Neuron (in vitro differentiated cells): Measurements from ENCODE around the gene ZCCHC10.

ENCODE experiments used
- H2AFZ ChIP-seq: one replicate; pipeline ENCODE4 v1.6.1; 2013; ENCODE audit warnings: low read depth, mild to moderate bottlenecking, inconsistent platforms, low read length, moderate library complexity
- H3K27me3 ChIP-seq: one replicate; pipeline ENCODE4 v1.6.1; 2013; ENCODE audit warnings: low read length; ENCODE audit not compliant: insufficient read depth
- H3K36me3 ChIP-seq: one replicate; pipeline ENCODE4 v1.6.1; 2013; ENCODE audit warnings: low read length; ENCODE audit not compliant: insufficient read depth
- H3K4me1 ChIP-seq: one replicate; pipeline ENCODE4 v1.6.1; 2013; ENCODE audit warnings: low read length; ENCODE audit not compliant: insufficient read depth
- H3K4me3 ChIP-seq: 2 replicates; pipeline ENCODE4 v1.5.1; 2013; ENCODE audit warnings: mild to moderate bottlenecking, low read length, moderate library complexity
- H3K9me3 ChIP-seq: one replicate; pipeline ENCODE4 v1.6.1; 2013; ENCODE audit warnings: low read length

Gene ZCCHC10

GRCh38 chr5:133025804-133026663, at the start of gene ZCCHC10:
ZCCHC10 (minus strand) TSS chr5:133026549; CDS start chr5:133026537, 12 bp downstream.
- Histone ChIP-seq H3K27me3 (no peaks in the 10 kb centered on the region), H2AFZ (peak within 1 kb of the TSS; percentile 99), H3K9me3 (no peaks in the 10 kb centered on the region), H3K36me3 (peaks cover 10% of the 10 kb centered on the region), H3K4me3 (peak within 1 kb of the TSS; percentile 100), H3K4me1 (no peaks in the 10 kb centered on the region)

GRCh38 chr5:133075572-133076536, 49.5 kb upstream of the ZCCHC10 start:
- H3K36me3 ChIP-seq: peaks cover 64% of the 10 kb centered on the region
- H3K9me3 ChIP-seq: no peaks in the 10 kb centered on the region
- no peak overlapping the region for H3K4me3 ChIP-seq
- no peak overlapping the region for H2AFZ ChIP-seq
- H3K27me3 ChIP-seq: no peaks in the 10 kb centered on the region
- H3K4me1 ChIP-seq: no peaks in the 10 kb centered on the region

GRCh38 chr5:133072021-133072420, 45.7 kb upstream of the ZCCHC10 start:
- H2AFZ ChIP-seq: no peak overlapping the region
- H3K36me3 ChIP-seq: peaks cover 82% of the 10 kb centered on the region
- H3K4me1 ChIP-seq: no peaks in the 10 kb centered on the region
- no peaks in the 10 kb centered on the region for H3K9me3 ChIP-seq
- no peaks in the 10 kb centered on the region for H3K27me3 ChIP-seq
- H3K4me3 ChIP-seq: no peak overlapping the region

- H3K36me3 ChIP-seq: peaks cover 52% of the 10 kb centered on the region
- no peak overlapping the region for H3K4me3 ChIP-seq
- H2AFZ ChIP-seq: no peak overlapping the region
- no peaks in the 10 kb centered on the region for H3K9me3 ChIP-seq
- no peaks in the 10 kb centered on the region for H3K4me1 ChIP-seq
- no peaks in the 10 kb centered on the region for H3K27me3 ChIP-seq
These were observed 39.7 kb upstream of the ZCCHC10 start for GRCh38 chr5:133066045-133066444.

GRCh38 chr5:133065471-133065870, 39.1 kb upstream of the ZCCHC10 start:
- peaks cover 48% of the 10 kb centered on the region for H3K36me3 ChIP-seq
- no peak overlapping the region for H2AFZ ChIP-seq
- H3K27me3 ChIP-seq: no peaks in the 10 kb centered on the region
- no peaks in the 10 kb centered on the region for H3K4me1 ChIP-seq
- H3K9me3 ChIP-seq: no peaks in the 10 kb centered on the region
- no peak overlapping the region for H3K4me3 ChIP-seq

GRCh38 chr5:133063965-133064364, 37.6 kb upstream of the ZCCHC10 start:
- no peaks in the 10 kb centered on the region for H3K9me3 ChIP-seq
- peaks cover 35% of the 10 kb centered on the region for H3K36me3 ChIP-seq
- no peak overlapping the region for H3K4me3 ChIP-seq
- no peaks in the 10 kb centered on the region for H3K27me3 ChIP-seq
- no peak overlapping the region for H2AFZ ChIP-seq
- H3K4me1 ChIP-seq: no peaks in the 10 kb centered on the region

GRCh38 chr5:133062276-133062675, 35.9 kb upstream of the ZCCHC10 start:
- Histone ChIP-seq H3K9me3 (no peaks in the 10 kb centered on the region), H3K4me3 (no peak overlapping the region), H3K27me3 (no peaks in the 10 kb centered on the region), H2AFZ (no peak overlapping the region), H3K4me1 (no peaks in the 10 kb centered on the region), H3K36me3 (peaks cover 20% of the 10 kb centered on the region)

GRCh38 chr5:133059621-133060020, 33.3 kb upstream of the ZCCHC10 start:
- no peaks in the 10 kb centered on the region for H3K9me3 ChIP-seq
- no peaks in the 10 kb centered on the region for H3K4me1 ChIP-seq
- H3K27me3 ChIP-seq: no peaks in the 10 kb centered on the region
- no peak overlapping the region for H2AFZ ChIP-seq
- H3K4me3 ChIP-seq: no peak overlapping the region
- no peaks in the 10 kb centered on the region for H3K36me3 ChIP-seq

GRCh38 chr5:133056891-133057290, 30.5 kb upstream of the ZCCHC10 start:
- Histone ChIP-seq H3K27me3 (no peaks in the 10 kb centered on the region), H3K9me3 (no peaks in the 10 kb centered on the region), H3K4me3 (no peak overlapping the region), H2AFZ (no peak overlapping the region), H3K4me1 (peaks cover 4% of the 10 kb centered on the region), H3K36me3 (no peaks in the 10 kb centered on the region)

GRCh38 chr5:133054697-133055471, 28.5 kb upstream of the ZCCHC10 start:
- Histone ChIP-seq H3K4me3 (no peak overlapping the region), H3K27me3 (no peaks in the 10 kb centered on the region), H3K4me1 (peaks cover 14% of the 10 kb centered on the region), H3K36me3 (no peaks in the 10 kb centered on the region), H2AFZ (no peak overlapping the region), H3K9me3 (no peaks in the 10 kb centered on the region)

- Histone ChIP-seq H3K9me3 (no peaks in the 10 kb centered on the region), H3K36me3 (no peaks in the 10 kb centered on the region), H3K4me1 (peaks cover 14% of the 10 kb centered on the region), H2AFZ (no peak overlapping the region), H3K4me3 (peak overlapping the region; percentile 95), H3K27me3 (no peaks in the 10 kb centered on the region)
These were observed 27.1 kb upstream of the ZCCHC10 start for GRCh38 chr5:133053448-133053847.

- Histone ChIP-seq H3K4me3 (peak overlapping the region; percentile 95), H2AFZ (peak overlapping the region; percentile 55), H3K27me3 (no peaks in the 10 kb centered on the region), H3K4me1 (peaks cover 14% of the 10 kb centered on the region), H3K9me3 (no peaks in the 10 kb centered on the region), H3K36me3 (no peaks in the 10 kb centered on the region)
These were observed 26.2 kb upstream of the ZCCHC10 start for GRCh38 chr5:133052317-133053175.
